PC-3 (cell line): Measurements from ENCODE around the gene HSD17B3. TPM values are rescaled to one million over a fixed set of nuclear protein-coding genes. Genes with fewer than 3 reads are reported as not detected.

Experiments
- ATAC-seq: fragments of 200-7000 bp; cut with Tn5 transposase; 2 replicates; pipeline ENCODE4 v1.9.1; 2020; ENCODE audit warnings: mild to moderate bottlenecking, moderate library complexity
- BruUV-seq: library from RNA; stranded (reverse); fragments of 400-500 nt; replicated peaks from 2 replicates; lab custom pipeline; 2021; lab: Mats Ljungman, UMichigan
- CTCF ChIA-PET: fragments of 300-600 bp; sonication (Branson Sonifier 250); formaldehyde crosslinking; loops from one replicate; lab custom pipeline; 2022; ENCODE audit warnings: antibody characterized with exemption; lab: Charles Lee
- POLR2A ChIA-PET: fragments of 300-600 bp; sonication (Branson Sonifier 250); formaldehyde crosslinking; loops from one replicate; lab custom pipeline; 2022; ENCODE audit warnings: antibody characterized with exemption; ENCODE audit not compliant: unreplicated experiment; lab: Charles Lee
- DNase-seq: peaks from one replicate; pipeline ENCODE4 v3.0.0-alpha.2; 2015
- H2AFZ ChIP-seq: fragments of 300-600 bp; sonication (generic); 2 replicates; pipeline ENCODE4 v1.6.0; 2016; ENCODE audit warnings: antibody characterized with exemption, low read length
- H3F3A ChIP-seq: fragments of 300-600 bp; sonication (generic); one replicate; pipeline ENCODE4 v1.6.0; 2017; ENCODE audit warnings: antibody characterized with exemption, low read length, control low read depth, mild to moderate bottlenecking; ENCODE audit not compliant: unreplicated experiment
- H3K27ac ChIP-seq: fragments of 300-600 bp; sonication (generic); 2 replicates; pipeline ENCODE4 v1.5.1; 2016; ENCODE audit warnings: mild to moderate bottlenecking, low read length
- H3K27me3 ChIP-seq: fragments of 300-600 bp; sonication (generic); 2 replicates; pipeline ENCODE4 v1.6.1; 2016; ENCODE audit warnings: low read length, mixed read lengths
- H3K36me3 ChIP-seq: fragments of 300-600 bp; sonication (generic); 2 replicates; pipeline ENCODE4 v1.6.1; 2016; ENCODE audit warnings: low read depth, mixed run types, low read length, mixed read lengths
- H3K4me1 ChIP-seq: fragments of 300-600 bp; sonication (generic); 2 replicates; pipeline ENCODE4 v1.5.1; 2016; ENCODE audit warnings: low read length; ENCODE audit not compliant: insufficient read depth
- H3K4me2 ChIP-seq: fragments of 300-600 bp; sonication (generic); 2 replicates; pipeline ENCODE4 v1.6.0; 2016; ENCODE audit warnings: low read length
- H3K4me3 ChIP-seq: fragments of 300-600 bp; sonication (generic); 2 replicates; pipeline ENCODE4 v1.5.1; 2016; ENCODE audit warnings: mild to moderate bottlenecking, low read length, mixed read lengths
- H3K79me2 ChIP-seq: fragments of 300-600 bp; sonication (generic); 2 replicates; pipeline ENCODE4 v1.6.1; 2017; ENCODE audit warnings: low read length, mixed read lengths
- H3K9ac ChIP-seq: fragments of 300-600 bp; sonication (generic); 2 replicates; pipeline ENCODE4 v1.6.0; 2016; ENCODE audit warnings: mild to moderate bottlenecking, low read length
- H3K9me2 ChIP-seq: fragments of 300-600 bp; sonication (generic); replicated peaks from 2 replicates; pipeline ENCODE4 v1.6.1; 2016; ENCODE audit warnings: mixed run types, low read length, mixed read lengths
- H3K9me3 ChIP-seq: fragments of 300-600 bp; sonication (generic); 2 replicates; pipeline ENCODE4 v1.6.1; 2016; ENCODE audit warnings: low read length, mixed read lengths
- H4K20me1 ChIP-seq: fragments of 300-600 bp; sonication (generic); 2 replicates; pipeline ENCODE4 v1.6.1; 2016; ENCODE audit warnings: low read length, mixed read lengths
- EZH2 ChIP-seq: fragments of 300-600 bp; sonication (generic); IDR thresholded peaks from one replicate; pipeline ENCODE4 v1.6.1; 2017; ENCODE audit warnings: antibody characterized with exemption, mild to moderate bottlenecking, low read length; ENCODE audit not compliant: unreplicated experiment
- EZH2phosphoT487 ChIP-seq: fragments of 300-600 bp; sonication (generic); IDR thresholded peaks from 2 replicates; pipeline ENCODE4 v1.6.1; 2018; ENCODE audit warnings: mild to moderate bottlenecking, antibody characterized with exemption, low read length, borderline replicate concordance
- intact Hi-C: fragments of 100-400 bp; cut with micrococcal nuclease; formaldehyde crosslinking; loops from 2 replicates; pipeline ENCODE4 v1.9.0; 2023
- total RNA-seq: library from RNA; depleted of rRNA; stranded (reverse); fragments of >200 nt; gene quantifications from 2 replicates; pipeline ENCODE4 v1.2.3, GENCODE V29; 2014
- TF ChIP-seq, protein P1 (sequence below): fragments of 300-600 bp; sonication (generic); conservative IDR thresholded peaks from 2 replicates; pipeline ENCODE4 v1.5.1; 2017; ENCODE audit warnings: antibody characterized with exemption, low read depth, mild to moderate bottlenecking, low read length

Gene HSD17B3
- total RNA-seq, 1 experiment from 2014 or later: 0.26 TPM

DNA sequence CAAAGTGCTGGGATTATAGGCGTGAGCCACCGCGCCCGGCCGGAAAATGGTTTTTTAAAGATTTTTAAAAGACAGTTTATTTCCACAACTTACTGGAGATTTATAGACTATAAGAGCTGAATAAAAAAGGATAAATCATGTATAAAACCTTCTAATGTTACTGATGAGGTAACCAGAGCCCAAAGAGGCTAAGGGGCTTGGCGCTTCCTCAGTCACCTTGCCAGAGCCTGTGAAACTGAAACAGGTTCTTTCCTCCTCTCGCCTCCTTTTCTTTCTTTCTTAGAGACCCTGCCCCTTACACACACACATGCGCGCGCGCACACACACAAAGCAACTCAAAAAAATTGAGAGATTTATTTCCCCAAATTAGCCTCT is 69.8 kb downstream of the HSD17B3 start:
- Histone ChIP-seq H3K4me1 (no peaks in the 10 kb centered on the region), H4K20me1 (no peaks in the 10 kb centered on the region), H3K36me3 (no peaks in the 10 kb centered on the region), H3K9me3 (no peaks in the 10 kb centered on the region), H3K27me3 (no peaks in the 10 kb centered on the region), H3K9ac (no peak overlapping the region), H2AFZ (no peak overlapping the region), H3K9me2 (no peaks in the 10 kb centered on the region), H3K4me3 (no peak overlapping the region), H3K79me2 (no peaks in the 10 kb centered on the region), H3K4me2 (no peak overlapping the region), H3K27ac (no peak overlapping the region), H3F3A (no peaks in the 10 kb centered on the region)
- intact Hi-C loops: loop anchor here (1.0 to 10.0 kb wide), 2 partner anchors 85 to 433 kb away; no protein-coding TSS in a partner anchor
- CTCF ChIA-PET: interaction anchor here (0.6 to 1.1 kb wide), 3 partner anchors 85 to 1064 kb away, joined by 3 to 8 read pairs (median 4); no protein-coding TSS in a partner anchor
- no TSS peak for BruUV-seq
- POLR2A ChIA-PET: interaction anchor here (0.5 kb wide), 1 partner anchor 85 kb away, joined by 5 read pairs; no protein-coding TSS in a partner anchor
- ATAC-seq (no peak), DNase-seq (no peak)
- no peak for TF ChIP-seq EZH2phosphoT487
- TF ChIP-seq EZH2: no peak
- TF ChIP-seq, protein P1, sequence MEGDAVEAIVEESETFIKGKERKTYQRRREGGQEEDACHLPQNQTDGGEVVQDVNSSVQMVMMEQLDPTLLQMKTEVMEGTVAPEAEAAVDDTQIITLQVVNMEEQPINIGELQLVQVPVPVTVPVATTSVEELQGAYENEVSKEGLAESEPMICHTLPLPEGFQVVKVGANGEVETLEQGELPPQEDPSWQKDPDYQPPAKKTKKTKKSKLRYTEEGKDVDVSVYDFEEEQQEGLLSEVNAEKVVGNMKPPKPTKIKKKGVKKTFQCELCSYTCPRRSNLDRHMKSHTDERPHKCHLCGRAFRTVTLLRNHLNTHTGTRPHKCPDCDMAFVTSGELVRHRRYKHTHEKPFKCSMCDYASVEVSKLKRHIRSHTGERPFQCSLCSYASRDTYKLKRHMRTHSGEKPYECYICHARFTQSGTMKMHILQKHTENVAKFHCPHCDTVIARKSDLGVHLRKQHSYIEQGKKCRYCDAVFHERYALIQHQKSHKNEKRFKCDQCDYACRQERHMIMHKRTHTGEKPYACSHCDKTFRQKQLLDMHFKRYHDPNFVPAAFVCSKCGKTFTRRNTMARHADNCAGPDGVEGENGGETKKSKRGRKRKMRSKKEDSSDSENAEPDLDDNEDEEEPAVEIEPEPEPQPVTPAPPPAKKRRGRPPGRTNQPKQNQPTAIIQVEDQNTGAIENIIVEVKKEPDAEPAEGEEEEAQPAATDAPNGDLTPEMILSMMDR: no peak

DNA sequence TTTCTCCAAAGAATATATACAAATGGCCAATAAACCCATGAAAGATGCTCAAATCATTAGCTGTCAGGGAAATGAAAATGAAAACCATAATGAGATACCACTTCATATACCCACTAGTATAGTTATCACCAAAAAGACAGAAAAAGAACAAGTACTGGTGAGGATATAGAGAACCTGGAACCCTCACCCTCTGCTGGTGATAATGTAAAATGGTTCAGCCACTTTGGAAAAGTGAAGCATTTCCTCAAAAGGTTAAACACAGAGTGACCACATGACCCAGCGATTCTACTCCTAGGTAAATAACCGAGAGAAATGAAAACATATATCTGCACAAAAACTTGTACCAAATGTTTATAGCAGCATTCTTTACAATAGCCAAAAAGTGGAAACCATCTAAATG is 72.0 kb downstream of the HSD17B3 start:
- Histone ChIP-seq H3F3A (no peaks in the 10 kb centered on the region), H3K27me3 (no peaks in the 10 kb centered on the region), H3K9ac (no peak overlapping the region), H3K36me3 (no peaks in the 10 kb centered on the region), H2AFZ (no peak overlapping the region), H3K9me3 (no peaks in the 10 kb centered on the region), H3K4me3 (no peak overlapping the region), H3K9me2 (no peaks in the 10 kb centered on the region), H4K20me1 (no peaks in the 10 kb centered on the region), H3K4me1 (no peaks in the 10 kb centered on the region), H3K79me2 (no peaks in the 10 kb centered on the region), H3K4me2 (no peak overlapping the region), H3K27ac (no peak overlapping the region)
- CTCF ChIA-PET: no interaction called here
- DNase-seq (peak; percentile 6), ATAC-seq (no peak)
- BruUV-seq: no TSS peak
- TF ChIP-seq, protein P1: peak; percentile 39
- TF ChIP-seq EZH2: no peak
- no peak for TF ChIP-seq EZH2phosphoT487
- intact Hi-C loops: loop anchor here (10.0 kb wide), 1 partner anchor 435 kb away; no protein-coding TSS in a partner anchor
- POLR2A ChIA-PET: no interaction called here

DNA sequence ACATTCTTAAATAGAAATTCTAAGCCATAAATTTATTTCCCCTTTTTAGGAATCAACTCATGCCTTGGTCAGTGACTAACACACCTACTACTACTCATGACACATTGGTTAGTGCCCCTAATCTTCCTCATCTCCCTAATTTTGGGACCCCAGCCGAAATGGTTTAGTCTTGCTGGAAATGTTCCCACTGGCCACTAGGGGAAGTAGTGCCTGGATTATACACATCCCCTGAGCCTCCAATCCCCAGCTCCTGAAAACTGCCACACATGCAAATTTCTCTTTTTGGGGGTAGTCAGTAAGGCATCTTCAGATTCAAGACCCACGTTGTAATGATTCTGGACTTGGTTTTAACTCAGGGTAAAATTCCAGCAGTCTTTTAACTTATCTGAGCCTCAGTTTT is 79.8 kb downstream of the HSD17B3 start:
- TF ChIP-seq EZH2phosphoT487 (no peak), EZH2 (no peak)
- TF ChIP-seq, protein P1: peak; percentile 74
- no peak overlapping the region for H3K4me2 ChIP-seq
- no peaks in the 10 kb centered on the region for H3F3A ChIP-seq
- no TSS peak for BruUV-seq
- no peak overlapping the region for H3K27ac ChIP-seq
- no peak overlapping the region for H2AFZ ChIP-seq
- H3K4me1 ChIP-seq: no peaks in the 10 kb centered on the region
- ChIA-PET CTCF (no interaction called here), POLR2A (no interaction called here)
- ATAC-seq: no peak
- H4K20me1 ChIP-seq: no peaks in the 10 kb centered on the region
- no peaks in the 10 kb centered on the region for H3K36me3 ChIP-seq
- no peaks in the 10 kb centered on the region for H3K27me3 ChIP-seq
- no peaks in the 10 kb centered on the region for H3K9me2 ChIP-seq
- H3K4me3 ChIP-seq: no peak overlapping the region
- intact Hi-C loops: no loop called here
- no peaks in the 10 kb centered on the region for H3K9me3 ChIP-seq
- H3K79me2 ChIP-seq: no peaks in the 10 kb centered on the region
- H3K9ac ChIP-seq: no peak overlapping the region
- peak; percentile 17 for DNase-seq
